C4-2B (cell line): ENCODE measurements around the gene STAT6.

Experiments used
- ZFX ChIP-seq: fragments of 450-650 bp; IDR thresholded peaks from 2 replicates; pipeline ENCODE4 v1.6.1; 2017
- TF ChIP-seq, protein P1 (sequence below): fragments of 450-650 bp; conservative IDR thresholded peaks from 2 replicates; pipeline ENCODE4 v1.5.1; 2017; ENCODE audit warnings: mild to moderate bottlenecking

DNA sequence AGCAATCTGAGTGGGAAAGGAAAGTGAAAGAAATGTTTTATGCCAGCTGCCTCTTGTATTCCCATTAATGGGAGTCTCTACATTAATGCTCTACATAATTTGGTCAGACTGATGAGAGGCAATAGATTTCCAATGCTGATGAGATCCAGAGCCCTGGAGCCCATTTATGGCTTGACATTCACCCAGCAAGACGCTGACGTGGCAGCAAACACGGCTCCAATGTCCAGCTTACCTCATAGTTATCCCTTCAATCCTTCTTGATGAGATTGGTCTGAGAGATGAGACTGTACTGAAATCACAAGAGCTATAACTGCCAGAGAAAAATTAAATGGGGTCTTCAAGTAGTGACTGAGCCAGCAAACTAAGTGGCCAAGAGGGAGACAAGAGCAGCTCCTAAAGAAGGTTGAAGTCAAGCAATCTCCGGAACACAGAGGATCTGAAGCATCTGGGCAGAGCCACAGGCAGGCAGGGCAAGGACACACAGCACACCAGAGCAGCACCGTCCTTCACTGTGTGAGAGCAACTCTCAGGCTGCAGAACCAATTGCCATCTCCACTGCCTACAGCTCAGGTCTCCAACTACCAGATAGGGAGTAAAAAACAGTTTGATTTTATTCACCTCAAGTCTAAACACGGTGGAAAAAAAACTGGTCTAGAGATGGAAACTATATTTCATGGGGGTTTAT, 54.0 kb downstream of the STAT6 start:
- TF ChIP-seq, protein P1, sequence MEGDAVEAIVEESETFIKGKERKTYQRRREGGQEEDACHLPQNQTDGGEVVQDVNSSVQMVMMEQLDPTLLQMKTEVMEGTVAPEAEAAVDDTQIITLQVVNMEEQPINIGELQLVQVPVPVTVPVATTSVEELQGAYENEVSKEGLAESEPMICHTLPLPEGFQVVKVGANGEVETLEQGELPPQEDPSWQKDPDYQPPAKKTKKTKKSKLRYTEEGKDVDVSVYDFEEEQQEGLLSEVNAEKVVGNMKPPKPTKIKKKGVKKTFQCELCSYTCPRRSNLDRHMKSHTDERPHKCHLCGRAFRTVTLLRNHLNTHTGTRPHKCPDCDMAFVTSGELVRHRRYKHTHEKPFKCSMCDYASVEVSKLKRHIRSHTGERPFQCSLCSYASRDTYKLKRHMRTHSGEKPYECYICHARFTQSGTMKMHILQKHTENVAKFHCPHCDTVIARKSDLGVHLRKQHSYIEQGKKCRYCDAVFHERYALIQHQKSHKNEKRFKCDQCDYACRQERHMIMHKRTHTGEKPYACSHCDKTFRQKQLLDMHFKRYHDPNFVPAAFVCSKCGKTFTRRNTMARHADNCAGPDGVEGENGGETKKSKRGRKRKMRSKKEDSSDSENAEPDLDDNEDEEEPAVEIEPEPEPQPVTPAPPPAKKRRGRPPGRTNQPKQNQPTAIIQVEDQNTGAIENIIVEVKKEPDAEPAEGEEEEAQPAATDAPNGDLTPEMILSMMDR, result no peak
- TF ChIP-seq ZFX, result no peak
